Raji (cell line): Measurements from ENCODE around the gene CCDC174.

Experiments used
- POLR2A ChIP-seq: IDR thresholded peaks from 2 replicates; pipeline ENCODE4 v1.6.1; 2011; ENCODE audit warnings: low read depth, low read length, control low read depth; ENCODE audit not compliant: insufficient read depth

CCDC174 gene

DNA sequence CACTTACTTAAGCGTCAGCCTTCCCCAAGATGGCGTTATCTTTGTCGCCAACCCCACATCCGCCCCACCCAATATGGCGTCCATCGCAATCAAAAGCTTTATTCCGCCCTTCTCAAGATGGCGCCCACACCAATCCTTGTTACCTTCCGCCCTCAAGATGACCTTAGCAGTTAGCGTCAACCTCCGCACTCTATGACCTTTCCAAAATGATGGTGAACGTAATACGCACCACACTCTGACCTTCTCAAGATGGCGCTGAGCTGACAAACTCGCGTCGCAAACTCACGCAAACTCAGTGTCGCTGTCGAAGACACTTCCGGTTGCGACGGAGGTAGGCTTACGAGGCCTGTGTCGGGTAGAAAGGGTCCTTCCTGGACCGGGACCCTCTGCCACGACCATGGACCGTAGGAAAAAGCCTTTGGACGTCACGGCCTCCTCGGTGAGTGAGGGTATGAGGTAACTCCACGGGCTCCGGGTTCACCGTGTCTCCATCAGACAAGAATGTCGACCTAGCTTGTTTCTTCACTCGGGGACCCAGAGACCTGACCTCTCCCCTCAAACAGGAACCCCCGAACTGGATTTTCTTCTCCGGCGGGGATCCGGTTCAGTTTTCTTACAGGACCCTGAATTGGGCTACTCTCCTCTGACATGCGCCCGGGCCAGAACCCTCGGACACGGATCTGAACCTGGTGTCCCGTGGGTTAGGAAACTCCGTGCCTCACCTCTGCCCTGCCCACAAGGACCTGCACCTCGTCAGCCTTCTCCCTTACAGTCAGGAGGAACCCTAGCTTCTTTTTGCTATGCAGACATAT lies at the start of gene CCDC174:
Gene CCDC174 (plus strand): TSS at position 323 of the 812 bp plus-strand sequence. CDS start 75 bp downstream, at position 398.
- peak; percentile 99 for TF ChIP-seq POLR2A

DNA sequence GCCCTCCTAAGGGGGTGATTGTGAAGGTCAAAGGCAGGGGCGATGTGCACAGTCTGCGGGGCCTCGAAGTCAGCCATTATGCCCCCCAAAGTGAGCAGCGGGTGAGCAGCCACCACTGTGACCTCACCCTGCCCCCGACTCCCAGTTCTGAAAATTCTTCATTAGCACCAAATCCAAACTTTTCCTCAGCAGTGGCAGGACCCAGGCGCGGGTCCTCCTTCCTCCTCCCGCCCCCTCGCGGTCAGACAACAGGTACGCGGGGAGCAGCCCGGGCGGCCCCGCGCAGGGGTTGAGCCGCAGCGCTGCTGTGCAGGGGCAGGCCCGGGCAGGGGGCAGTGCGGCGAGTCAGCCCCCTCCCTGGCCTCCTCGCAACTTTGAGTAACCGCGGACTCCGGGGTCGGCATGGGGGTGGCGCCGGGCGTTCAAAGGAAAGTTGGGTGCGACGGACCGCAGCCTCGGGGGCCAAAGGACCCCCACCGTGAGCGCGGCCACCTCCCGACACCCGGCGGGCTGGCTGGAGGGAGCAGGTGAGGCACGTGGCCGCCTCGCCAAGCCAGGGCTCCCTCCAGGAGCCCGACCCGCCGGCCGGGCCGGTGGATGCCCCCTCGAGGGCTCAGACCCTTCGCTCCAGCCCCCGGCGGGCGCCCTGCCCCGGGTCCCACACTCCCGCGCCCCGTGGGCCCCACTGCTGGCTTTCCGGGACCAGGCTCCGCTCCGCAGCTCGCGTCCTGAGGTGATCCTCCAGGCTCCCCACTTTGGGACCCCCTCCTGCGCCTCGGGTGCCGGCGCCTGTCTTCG lies 49.4 kb upstream of the CCDC174 start:
- TF ChIP-seq POLR2A = no peak

DNA sequence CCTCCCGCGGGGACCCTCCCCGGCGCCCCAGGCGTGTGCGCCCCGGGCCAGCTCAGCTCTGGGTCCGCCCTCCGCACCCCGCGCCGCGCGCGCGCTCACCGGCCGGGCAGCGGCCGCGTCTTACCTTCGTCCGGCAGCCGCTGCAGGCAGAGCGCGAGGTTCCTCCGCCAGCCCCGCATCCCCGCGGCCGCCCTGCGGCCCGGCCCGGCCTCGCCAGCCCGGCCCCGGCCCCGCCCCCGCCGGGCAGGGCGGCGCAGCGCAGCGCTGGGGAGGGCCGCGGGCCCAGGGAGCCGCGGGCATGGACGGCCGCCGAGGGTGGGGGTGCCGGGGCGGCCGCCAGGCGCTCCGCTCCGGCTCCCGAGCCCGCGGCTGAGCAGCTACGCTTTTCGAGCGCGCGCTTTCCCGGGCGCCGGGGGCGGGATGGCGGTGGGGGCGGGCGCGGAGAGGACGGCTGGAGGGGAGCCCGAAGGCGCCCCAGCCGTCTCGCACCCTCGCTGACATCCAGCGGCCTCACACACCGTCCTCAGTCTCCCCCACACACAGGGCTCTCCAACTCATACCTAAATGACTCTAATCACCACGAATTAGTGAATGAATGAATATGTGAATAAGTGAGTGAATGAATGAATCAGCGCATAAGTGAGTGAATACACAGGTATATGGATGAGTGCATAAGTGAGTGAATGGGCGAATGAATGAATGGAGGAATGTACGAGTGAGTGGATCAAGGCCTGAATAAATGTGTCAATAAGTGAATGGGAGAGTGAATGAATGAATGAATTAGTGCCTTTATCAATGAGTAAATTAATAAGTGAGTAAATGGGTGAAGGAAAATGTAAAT lies 48.5 kb upstream of the CCDC174 start:
- no peak for TF ChIP-seq POLR2A

DNA sequence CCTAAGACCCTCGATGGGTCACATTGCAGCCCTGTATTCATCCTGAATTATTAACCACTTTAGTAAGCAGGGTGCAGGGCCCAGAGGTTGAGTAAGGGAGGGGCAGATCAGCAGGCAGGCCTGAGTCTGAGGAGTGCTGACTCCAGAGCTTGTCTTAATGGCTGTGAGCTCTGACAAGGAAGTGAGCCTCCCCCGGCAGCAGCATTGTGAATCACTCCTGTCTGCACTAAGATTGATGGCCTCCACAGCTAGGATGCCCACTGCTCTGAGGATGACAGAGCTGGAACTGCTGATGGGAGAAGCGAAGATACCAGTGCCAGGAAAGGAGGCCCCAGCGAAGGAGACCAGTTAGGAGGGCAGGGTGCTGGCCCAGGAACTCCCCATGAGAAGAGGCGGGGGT lies 46.5 kb upstream of the CCDC174 start:
- TF ChIP-seq POLR2A = no peak

DNA sequence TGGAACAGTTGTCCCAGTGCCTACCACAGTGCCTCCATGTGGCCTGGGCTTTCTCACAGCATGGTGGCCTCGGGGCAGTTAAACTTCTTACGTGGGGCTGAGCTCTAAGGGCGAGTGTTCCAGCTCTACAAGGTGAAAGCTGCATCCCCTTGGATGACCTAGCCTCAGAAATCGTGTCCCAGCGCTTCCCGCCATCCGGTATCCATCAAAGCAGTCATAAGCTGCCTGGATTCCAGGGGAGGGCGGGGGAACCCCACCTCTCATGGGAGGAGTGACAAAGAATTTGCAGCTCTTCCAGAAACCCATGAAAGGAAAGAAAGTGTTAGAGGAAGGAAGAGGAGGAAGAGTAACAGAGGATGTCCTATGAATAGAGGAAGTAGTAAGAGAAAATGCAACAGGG lies 45.8 kb upstream of the CCDC174 start:
- no peak for TF ChIP-seq POLR2A

DNA sequence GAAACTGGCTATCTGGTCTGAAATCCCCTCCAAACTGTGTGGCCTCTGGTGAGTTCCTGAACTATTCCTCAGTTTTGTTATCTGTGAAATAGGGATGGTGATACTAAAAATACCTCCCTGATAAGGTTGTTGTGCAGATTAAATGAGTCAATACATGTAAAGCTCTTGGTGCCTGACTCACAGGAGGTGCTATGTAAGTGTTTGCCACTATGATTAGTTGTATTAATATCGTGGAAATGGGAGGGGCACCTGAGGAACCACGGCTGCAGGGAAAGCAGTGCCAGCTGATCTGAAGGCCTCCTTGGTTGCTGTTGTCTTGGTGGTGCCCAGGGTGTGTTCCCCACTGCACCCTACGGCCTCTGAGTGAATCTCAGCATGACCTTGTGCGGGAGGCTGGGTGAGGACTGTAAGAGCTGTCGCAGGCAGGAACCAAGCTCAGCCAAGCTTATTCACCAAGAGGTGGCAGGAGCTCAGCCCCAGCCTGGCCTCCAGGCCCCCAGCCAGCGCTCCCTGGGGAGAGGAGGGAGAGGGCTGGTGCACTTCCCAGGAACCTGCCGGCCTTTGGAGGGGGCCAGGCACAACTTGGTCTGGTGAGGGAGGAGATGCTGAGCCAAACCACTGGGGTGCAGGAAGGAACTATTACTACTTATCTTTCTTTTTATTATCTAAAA lies 44.8 kb upstream of the CCDC174 start:
- no peak for TF ChIP-seq POLR2A

DNA sequence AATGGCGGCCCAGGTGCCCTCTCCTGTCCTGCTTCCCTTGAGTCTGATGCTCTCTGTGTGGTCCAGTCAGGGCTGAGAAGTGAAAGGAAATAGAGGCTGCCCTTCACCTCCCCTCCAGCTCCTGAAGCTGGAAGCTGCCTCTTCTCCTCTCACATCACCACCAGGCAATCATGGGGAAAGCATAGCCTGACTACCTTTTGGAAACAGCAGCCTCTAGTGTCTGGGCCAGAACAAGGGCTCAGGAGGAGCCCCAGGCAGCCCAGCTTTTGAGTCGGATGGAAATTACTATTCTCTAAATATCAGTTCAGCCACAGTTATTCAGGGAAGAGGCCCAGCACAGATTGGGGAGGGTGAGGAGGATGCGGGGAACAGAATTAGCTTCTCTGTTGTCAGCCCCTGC lies 43.3 kb upstream of the CCDC174 start:
- TF ChIP-seq POLR2A = no peak

DNA sequence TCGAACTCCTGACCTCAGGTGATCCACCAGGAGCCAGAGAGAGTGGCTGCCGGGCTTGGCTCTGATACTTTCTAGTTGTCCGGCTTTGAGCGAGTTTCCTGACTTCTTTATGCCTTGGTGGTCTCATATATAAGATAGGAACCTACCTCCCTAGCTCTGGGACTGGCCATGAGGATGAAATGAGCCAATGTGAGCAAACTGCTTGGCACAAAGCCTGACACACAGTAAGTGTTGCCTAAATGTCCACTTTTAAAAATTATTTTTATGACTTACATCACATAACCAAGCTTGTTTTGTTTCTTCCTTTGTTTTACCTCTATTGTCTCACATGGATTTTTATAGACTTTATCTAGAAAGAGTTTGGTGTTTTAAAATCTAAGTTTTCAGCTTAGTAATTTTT lies 42.1 kb upstream of the CCDC174 start:
- TF ChIP-seq POLR2A = no peak

DNA sequence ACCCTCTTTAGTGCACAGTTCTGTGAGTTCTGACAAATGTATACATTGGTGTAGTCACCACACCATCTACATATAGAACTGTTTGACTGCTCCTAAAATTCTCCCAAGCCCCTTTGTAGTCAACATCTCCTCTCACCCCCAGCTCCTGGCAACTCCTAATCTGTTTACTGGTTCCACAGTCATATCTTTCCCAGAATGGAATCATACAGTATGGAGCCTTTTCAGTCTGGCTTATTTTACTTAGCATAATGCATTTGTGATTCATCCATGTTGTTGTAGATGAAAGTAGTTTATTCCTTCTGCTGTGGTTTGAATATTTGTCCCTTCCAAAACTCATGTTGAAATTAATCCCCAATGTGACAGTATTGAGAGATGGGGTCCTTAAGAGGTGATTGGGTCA lies 41.6 kb upstream of the CCDC174 start:
- no peak for TF ChIP-seq POLR2A

DNA sequence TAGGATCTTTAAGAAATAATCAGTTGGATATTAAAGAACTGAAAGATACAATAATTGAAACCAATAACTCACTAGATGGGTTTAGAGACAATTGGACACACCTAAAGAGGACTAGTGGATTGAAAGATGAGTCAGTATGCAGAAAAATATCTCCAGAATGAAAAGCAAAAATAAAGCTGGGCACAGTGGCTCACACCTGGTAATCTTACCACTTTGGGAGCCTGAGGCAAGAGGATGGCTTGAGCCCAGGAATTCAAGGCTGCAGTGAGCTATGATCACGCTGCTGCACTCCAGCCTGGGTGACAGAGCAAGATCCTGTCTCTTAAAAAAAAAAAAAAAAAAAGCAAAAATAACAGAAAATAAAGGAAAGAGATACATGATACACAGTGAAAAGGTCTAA lies 37.4 kb upstream of the CCDC174 start:
- TF ChIP-seq POLR2A = no peak

DNA sequence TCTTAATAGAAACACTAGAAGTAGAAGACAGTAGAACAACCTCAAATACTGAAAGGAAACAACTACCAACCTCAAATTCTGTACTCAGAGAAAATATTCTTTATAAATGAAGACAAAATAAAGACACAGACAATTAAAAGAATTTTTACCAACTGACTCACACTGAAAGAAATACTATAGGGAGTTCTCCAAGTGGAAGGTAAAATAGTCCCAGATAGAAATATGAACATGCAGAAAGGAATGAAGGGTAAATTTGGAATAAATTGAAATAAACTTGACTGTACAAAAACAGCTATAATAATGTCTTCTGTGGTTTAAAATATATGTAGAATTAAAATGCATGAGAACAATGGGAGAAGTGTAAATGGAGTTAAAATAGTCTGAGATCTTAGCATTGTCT lies 36.7 kb upstream of the CCDC174 start:
- TF ChIP-seq POLR2A = no peak

DNA sequence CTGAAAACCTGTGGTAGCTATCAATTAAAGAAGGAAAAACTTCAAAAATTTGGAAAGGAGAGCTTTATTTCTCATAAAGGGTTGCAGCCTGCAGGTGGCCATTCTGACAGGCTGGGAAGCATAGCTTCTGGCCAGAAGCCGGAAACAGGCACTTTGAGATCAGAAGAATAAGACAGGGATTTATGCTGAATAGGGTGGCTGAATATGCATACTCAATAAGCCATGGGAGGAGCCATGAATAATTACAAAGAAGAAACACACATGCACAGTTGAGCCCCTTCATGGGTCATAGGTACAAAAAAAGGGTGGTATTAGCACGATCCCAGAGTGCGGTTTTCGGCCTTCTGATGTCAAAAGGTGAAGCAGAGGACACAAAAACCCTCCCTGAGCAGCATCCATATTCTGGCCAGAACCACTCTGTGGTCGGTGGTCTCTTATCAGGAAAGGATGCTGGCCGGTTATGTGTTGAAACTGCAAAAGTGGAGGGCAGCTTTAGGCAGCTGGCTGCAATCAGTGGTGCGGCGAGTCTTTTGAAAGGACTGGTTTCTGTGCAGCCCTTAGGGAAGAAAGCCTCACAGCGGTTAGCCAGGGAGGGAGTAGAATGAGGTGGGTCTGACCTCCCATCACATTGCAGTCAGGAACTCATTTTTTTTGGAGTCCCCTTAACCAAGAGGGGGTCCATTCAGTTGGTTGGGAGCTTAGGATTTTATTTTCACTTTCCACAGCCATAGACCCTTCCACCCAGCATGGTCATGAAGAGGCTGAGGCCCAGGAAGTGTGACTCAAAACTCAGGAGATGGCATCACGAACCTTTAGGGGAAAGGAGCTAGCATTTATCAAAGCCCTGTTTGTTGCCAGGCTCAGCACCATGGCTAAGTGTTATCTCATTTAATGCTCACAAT lies 34.7 kb upstream of the CCDC174 start:
- no peak for TF ChIP-seq POLR2A

DNA sequence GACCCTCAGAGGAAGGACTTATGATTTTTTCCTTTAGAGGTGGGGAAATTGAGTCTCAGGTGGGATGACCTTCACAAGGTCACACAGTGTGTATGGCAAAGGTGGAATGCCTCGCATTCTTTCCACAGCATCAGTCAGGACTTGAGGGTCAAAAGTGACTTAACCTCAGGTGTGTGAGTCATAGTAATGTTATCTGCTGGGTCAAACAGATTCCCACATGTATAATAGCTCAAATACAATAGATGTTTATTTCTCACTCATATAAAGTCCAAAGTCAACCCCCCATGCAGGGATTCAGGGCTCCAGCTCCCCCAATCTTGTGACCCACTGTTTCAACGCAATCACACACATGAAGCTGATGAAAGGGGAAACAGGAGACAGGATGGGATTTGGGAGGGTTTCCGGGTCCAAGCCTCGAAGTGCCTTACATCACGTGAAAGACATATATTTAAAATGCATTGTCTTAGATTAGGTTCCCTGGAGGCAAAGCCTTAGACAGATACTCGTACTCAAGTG lies 34.0 kb upstream of the CCDC174 start:
- no peak for TF ChIP-seq POLR2A

DNA sequence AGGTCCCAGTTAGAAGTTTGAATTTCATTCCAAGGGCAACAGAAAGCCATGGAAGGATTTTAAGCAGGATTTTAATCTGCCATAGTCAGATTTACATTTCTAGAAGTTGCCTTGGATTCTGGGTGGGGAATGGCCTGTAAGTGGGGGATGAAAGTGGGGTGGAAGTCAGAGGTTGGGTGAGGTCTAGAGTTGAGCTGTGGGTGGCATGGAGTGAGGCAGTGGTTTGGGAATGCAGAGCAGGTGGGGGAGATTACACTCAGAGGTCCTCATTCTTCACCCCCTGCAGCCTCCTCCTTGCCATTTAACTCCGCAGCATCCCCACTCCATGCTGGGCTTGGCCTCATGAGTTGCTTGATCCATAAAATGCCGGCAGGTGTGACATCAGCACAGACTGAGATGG lies 32.0 kb upstream of the CCDC174 start:
- TF ChIP-seq POLR2A = no peak

DNA sequence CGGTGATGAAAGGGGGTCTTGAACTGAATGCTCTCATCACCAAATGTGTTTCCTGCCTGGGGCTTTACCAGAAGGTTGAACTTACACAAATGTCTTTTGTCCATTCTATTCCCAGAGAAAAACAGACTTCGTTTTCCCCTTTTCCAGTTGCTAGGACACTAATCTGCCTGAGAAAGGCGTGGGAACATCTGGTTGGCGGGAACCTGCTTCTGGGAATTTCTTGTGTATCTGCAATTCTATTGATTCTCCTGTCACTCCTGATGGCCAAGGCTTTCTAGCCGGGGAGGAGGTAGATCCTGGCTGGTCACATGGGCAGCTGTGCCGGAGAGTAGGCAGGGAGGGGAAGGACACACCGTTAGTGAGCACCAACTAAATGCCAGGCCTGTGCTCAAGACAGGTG lies 31.1 kb upstream of the CCDC174 start:
- no peak for TF ChIP-seq POLR2A
